PFSK-1 (cell line): Measurements from ENCODE around the gene KHK.

Experiments
- FOXP2 ChIP-seq: optimal IDR thresholded peaks from 2 replicates; pipeline ENCODE3; 2011; ENCODE audit warnings: borderline replicate concordance, control low read depth, inconsistent platforms; ENCODE audit not compliant: insufficient read depth; ENCODE audit errors: extremely low read length, extremely low read depth
- POLR2AphosphoS5 ChIP-seq: IDR thresholded peaks from 2 replicates; pipeline ENCODE4 v1.6.1; 2012; ENCODE audit warnings: low read depth, mild to moderate bottlenecking, control low read depth, low read length, moderate library complexity
- REST ChIP-seq, 2 experiments: IDR thresholded peaks; 2 replicates each; pipeline versions ENCODE4 v1.6.1 to v1.8.0; 2011 to 2012; ENCODE audit warnings: low read depth in 2 of 2, low read length in 2 of 2, control low read depth in 1 of 2, inconsistent platforms in 1 of 2, mild to moderate bottlenecking in 1 of 2, moderate library complexity in 1 of 2; ENCODE audit not compliant: insufficient read depth in 1 of 2
- SIN3A ChIP-seq: IDR thresholded peaks from 2 replicates; pipeline ENCODE4 v1.6.1; 2012; ENCODE audit warnings: mild to moderate bottlenecking, low read length, moderate library complexity, borderline replicate concordance; ENCODE audit not compliant: insufficient read depth
- TAF1 ChIP-seq: IDR thresholded peaks from 2 replicates; pipeline ENCODE4 v1.6.1; 2012; ENCODE audit warnings: low read length, control low read depth, borderline replicate concordance; ENCODE audit not compliant: insufficient read depth

Gene KHK

GRCh38 chr2:27093430-27094352 is 7.1 kb downstream of the KHK start:
- no peak for TF ChIP-seq TAF1
- no peak for TF ChIP-seq POLR2AphosphoS5
- TF ChIP-seq FOXP2: no peak
- TF ChIP-seq REST (IDR thresholded peaks at IDR 0.05; ENCODE audit: insufficient read depth in 1 of 2, low read depth in 2 of 2, low read length in 2 of 2): no peak
- TF ChIP-seq SIN3A: no peak

- TF ChIP-seq REST (IDR thresholded peaks at IDR 0.05; ENCODE audit: insufficient read depth in 1 of 2, low read depth in 2 of 2, low read length in 2 of 2) (no peak), POLR2AphosphoS5 (no peak), TAF1 (no peak), SIN3A (no peak), FOXP2 (no peak)
Measured at GRCh38 chr2:27094353-27094984, 7.9 kb downstream of the KHK start.

GRCh38 chr2:27095427-27095744 is 8.8 kb downstream of the KHK start:
- TF ChIP-seq REST (IDR thresholded peaks at IDR 0.05; ENCODE audit: insufficient read depth in 1 of 2, low read depth in 2 of 2, low read length in 2 of 2) (no peak), FOXP2 (no peak), POLR2AphosphoS5 (no peak), SIN3A (no peak), TAF1 (no peak)

DNA sequence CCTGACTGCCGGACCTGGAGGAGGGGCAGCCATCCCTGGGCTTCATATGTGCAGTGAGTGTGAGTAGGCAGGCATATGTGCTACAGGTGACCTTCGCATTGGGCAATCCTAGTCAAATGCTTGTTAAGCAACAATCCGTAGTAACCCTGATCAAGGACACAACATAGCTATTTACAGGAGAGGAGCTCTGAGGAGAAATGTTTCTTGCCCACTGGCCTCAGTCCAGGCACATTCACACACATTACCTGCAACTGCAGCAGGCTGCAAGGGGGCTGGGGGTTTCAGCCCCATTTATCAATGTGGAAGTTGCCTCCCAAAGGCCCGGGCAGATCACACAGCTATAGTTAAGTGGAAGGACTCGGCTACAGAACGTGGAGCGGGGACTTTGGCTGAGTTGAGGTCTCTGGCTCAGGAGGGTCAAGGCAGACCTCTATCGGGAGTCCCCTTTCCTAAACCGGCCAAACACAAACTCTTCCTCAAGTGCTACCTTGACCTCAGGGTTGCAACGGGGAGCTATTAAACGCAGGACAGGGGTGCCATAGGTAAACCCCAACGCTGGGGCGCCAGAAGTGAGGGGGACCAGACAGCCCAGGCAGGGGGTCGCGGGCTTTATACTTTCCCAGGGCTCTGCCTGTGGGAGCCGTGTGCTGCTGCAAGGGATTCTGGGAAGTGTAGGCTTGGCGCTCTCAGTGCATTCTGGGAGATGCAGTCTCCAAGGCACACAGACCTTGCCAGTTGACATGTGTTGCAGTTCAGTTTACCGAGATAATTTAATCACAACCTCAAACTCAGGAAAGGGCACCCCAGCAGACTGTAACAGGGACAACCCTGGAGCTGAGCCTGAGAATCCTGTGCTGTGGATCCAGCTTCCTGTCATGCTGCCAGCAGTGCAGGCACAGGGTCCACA is 9.4 kb downstream of the KHK start:
- TF ChIP-seq TAF1 (no peak), POLR2AphosphoS5 (peak; percentile 72), SIN3A (no peak), REST (IDR thresholded peaks at IDR 0.05; ENCODE audit: insufficient read depth in 1 of 2, low read depth in 2 of 2, low read length in 2 of 2) (no peak), FOXP2 (peak; percentile 9)
